ENCODE data around the gene FRYL.
A peak's percentile ranks its signal among the peaks of the same experiment; 100 is the strongest.
"Not testable (repeated sequence)": the region's sequence is repeated elsewhere in the genome, so short reads cannot be mapped to it uniquely, and the experiment has no call there.

FRYL gene

DNA sequence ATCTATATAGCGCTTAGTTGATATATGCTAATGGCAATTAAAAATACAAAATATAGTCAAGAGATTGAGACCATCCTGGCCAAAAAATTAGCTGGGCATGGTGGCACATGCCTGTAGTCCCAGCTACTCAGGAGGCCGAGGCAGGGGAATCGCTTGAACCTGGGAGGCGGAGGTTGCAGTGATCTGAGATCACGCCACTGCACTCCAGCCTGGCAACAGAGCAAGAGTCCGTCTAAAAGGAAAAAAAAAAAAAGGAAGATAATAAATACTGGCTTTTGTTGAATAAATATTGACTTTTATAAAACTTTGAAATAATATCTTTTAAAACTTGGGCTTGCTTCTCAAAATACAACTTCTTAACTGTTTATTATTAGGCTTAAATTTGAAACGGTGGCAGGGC lies 36.2 kb upstream of the FRYL start:
- H3K27me3 ChIP-seq (ENCODE audit: insufficient read depth, low read length); H3K79me1 ChIP-seq (ENCODE audit: low read length): not testable (repeated sequence)

DNA sequence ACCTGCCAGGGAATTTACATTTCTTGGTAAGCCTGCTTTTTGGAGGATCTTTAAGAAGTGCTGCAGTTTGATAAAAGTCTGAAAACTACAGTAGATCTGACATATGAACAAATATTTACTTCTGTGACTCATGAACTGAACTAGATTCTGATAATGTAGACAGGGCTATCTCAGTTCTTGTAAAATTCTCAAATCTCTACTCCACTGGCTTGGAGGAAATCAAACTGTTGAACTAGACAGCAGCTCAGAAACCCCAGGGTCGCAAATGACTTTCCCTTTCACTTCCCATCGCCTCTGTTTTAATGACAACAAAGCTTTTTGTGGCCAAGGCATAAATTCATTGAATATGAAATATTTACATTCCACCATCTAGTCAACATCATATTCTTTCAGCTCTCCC lies 35.4 kb upstream of the FRYL start:
- Histone ChIP-seq H3K18ac (ENCODE audit: low read length) (no peak overlapping the region), H3K4me3 (ENCODE audit: low read depth, low read length) (no peak overlapping the region), H3K9me3 (ENCODE audit: insufficient read depth, low read depth, low read length) (no peaks in the 10 kb centered on the region), H2BK120ac (ENCODE audit: insufficient read depth, low read length, poor library complexity) (no peak overlapping the region), H3K36me3 (ENCODE audit: control insufficient read depth in 1 of 2, insufficient read depth in 2 of 2, low read length in 2 of 2) (no peaks in the 10 kb centered on the region), H2AFZ (ENCODE audit: insufficient read depth, low read length, poor library complexity) (no peak overlapping the region), H4K12ac (ENCODE audit: low read depth, low read length) (no peak overlapping the region), H3K27me3 (ENCODE audit: insufficient read depth, low read length) (no peaks in the 10 kb centered on the region), H3K23ac (ENCODE audit: low read length) (no peak overlapping the region), H3K79me2 (ENCODE audit: control insufficient read depth, insufficient read depth, low read length, poor library complexity) (no peaks in the 10 kb centered on the region), H4K91ac (ENCODE audit: low read depth, low read length) (no peak overlapping the region), H4K8ac (ENCODE audit: low read depth, low read length) (no peak overlapping the region), H3K79me1 (ENCODE audit: low read length) (no peaks in the 10 kb centered on the region), H2AK5ac (ENCODE audit: low read length) (no peak overlapping the region), H3K14ac (ENCODE audit: low read length) (no peak overlapping the region), H3K4ac (ENCODE audit: low read depth, low read length) (no peak overlapping the region), H3K9ac (ENCODE audit: low read length) (no peak overlapping the region), H3K4me2 (ENCODE audit: low read length) (no peak overlapping the region), H3K27ac (ENCODE audit: low read depth, low read length) (no peak overlapping the region), H2BK12ac (ENCODE audit: low read length) (no peak overlapping the region), H3K4me1 (ENCODE audit: control insufficient read depth in 1 of 2, insufficient read depth in 2 of 2, low read length in 2 of 2) (no peaks in the 10 kb centered on the region), H2BK5ac (ENCODE audit: low read depth, low read length, poor library complexity) (no peak overlapping the region)
- WGBS (ENCODE audit: extremely low coverage, insufficient coverage, insufficient read length) = no CpG with 5 or more reads among the region's 2 CpGs
- DNase-seq = peak in 1 of 2 donors; percentile 24

More for the DNA sequence above, 36.2 kb upstream of the FRYL start:
- not testable (repeated sequence) for H3K4ac ChIP-seq (ENCODE audit: low read depth, low read length); H2BK120ac ChIP-seq (ENCODE audit: insufficient read depth, low read length, poor library complexity); H3K23ac ChIP-seq (ENCODE audit: low read length); H3K4me2 ChIP-seq (ENCODE audit: low read length); H3K9ac ChIP-seq (ENCODE audit: low read length); H2BK5ac ChIP-seq (ENCODE audit: low read depth, low read length, poor library complexity); H2AFZ ChIP-seq (ENCODE audit: insufficient read depth, low read length, poor library complexity); H3K9me3 ChIP-seq (ENCODE audit: insufficient read depth, low read depth, low read length); H4K12ac ChIP-seq (ENCODE audit: low read depth, low read length); H3K36me3 ChIP-seq (ENCODE audit: control insufficient read depth in 1 of 2, insufficient read depth in 2 of 2, low read length in 2 of 2); DNase-seq; H4K8ac ChIP-seq (ENCODE audit: low read depth, low read length); H2AK5ac ChIP-seq (ENCODE audit: low read length); H3K14ac ChIP-seq (ENCODE audit: low read length); H3K18ac ChIP-seq (ENCODE audit: low read length); H2BK12ac ChIP-seq (ENCODE audit: low read length); H3K79me2 ChIP-seq (ENCODE audit: control insufficient read depth, insufficient read depth, low read length, poor library complexity); H4K91ac ChIP-seq (ENCODE audit: low read depth, low read length); H3K4me3 ChIP-seq (ENCODE audit: low read depth, low read length); H3K27ac ChIP-seq (ENCODE audit: low read depth, low read length); H3K4me1 ChIP-seq (ENCODE audit: control insufficient read depth in 1 of 2, insufficient read depth in 2 of 2, low read length in 2 of 2)
- WGBS (ENCODE audit: extremely low coverage, insufficient coverage, insufficient read length) = no CpG with 5 or more reads among the region's 7 CpGs

DNA sequence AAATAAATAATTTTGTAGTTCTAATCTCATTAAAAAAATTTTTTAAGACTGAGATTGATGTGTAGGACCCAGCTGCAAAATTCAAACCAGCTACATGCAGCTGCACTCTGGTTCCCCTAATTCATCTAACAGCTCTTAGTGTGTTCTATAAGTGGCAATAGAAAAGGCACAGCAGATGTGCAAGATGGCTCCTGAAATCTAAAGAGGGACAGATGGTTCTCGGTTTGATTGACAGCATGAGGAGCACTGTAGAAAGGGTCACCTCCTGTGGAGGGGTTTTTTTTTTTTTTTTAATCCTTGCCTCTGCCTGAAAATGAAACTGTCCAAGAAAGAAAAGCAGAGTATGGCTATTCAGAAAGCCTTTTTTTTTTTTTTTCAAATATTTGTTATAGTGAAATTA lies 33.9 kb upstream of the FRYL start:
- Histone ChIP-seq H2BK12ac (ENCODE audit: low read length) (no peak overlapping the region), H3K36me3 (ENCODE audit: control insufficient read depth in 1 of 2, insufficient read depth in 2 of 2, low read length in 2 of 2) (no peaks in the 10 kb centered on the region), H3K27me3 (ENCODE audit: insufficient read depth, low read length) (no peaks in the 10 kb centered on the region), H3K4me1 (ENCODE audit: control insufficient read depth in 1 of 2, insufficient read depth in 2 of 2, low read length in 2 of 2) (no peaks in the 10 kb centered on the region), H2BK120ac (ENCODE audit: insufficient read depth, low read length, poor library complexity) (no peak overlapping the region), H3K79me2 (ENCODE audit: control insufficient read depth, insufficient read depth, low read length, poor library complexity) (no peaks in the 10 kb centered on the region), H4K91ac (ENCODE audit: low read depth, low read length) (no peak overlapping the region), H3K9ac (ENCODE audit: low read length) (no peak overlapping the region), H3K79me1 (ENCODE audit: low read length) (no peaks in the 10 kb centered on the region), H3K4me3 (ENCODE audit: low read depth, low read length) (no peak overlapping the region), H4K12ac (ENCODE audit: low read depth, low read length) (no peak overlapping the region), H2BK5ac (ENCODE audit: low read depth, low read length, poor library complexity) (no peak overlapping the region), H2AK5ac (ENCODE audit: low read length) (no peak overlapping the region), H3K4ac (ENCODE audit: low read depth, low read length) (no peak overlapping the region), H3K9me3 (ENCODE audit: insufficient read depth, low read depth, low read length) (no peaks in the 10 kb centered on the region), H4K8ac (ENCODE audit: low read depth, low read length) (no peak overlapping the region), H2AFZ (ENCODE audit: insufficient read depth, low read length, poor library complexity) (no peak overlapping the region), H3K27ac (ENCODE audit: low read depth, low read length) (no peak overlapping the region), H3K23ac (ENCODE audit: low read length) (no peak overlapping the region), H3K4me2 (ENCODE audit: low read length) (no peak overlapping the region), H3K14ac (ENCODE audit: low read length) (no peak overlapping the region), H3K18ac (ENCODE audit: low read length) (no peak overlapping the region)
- DNase-seq = no peak
- WGBS (ENCODE audit: extremely low coverage, insufficient coverage, insufficient read length) = no CpG with 5 or more reads among the region's 1 CpG

DNA sequence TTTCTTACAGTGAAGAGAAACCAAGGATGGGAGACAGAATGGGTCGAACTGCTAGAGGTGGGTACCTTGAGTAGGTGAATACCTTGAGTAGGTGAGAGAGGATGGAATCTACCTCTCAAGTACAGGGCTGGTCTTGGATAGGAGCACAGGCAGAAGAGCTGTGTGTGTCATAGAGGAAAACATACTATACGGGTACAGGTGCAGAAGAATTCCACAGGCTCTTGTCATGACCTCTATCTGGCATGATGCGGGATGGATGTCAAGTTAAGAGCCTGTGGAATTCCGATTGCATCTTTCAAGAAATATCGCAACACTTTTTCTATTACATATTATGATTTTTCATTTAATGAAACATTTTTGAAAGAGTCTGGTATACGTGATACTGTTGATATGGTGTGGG lies 32.8 kb upstream of the FRYL start:
- no peaks in the 10 kb centered on the region for H3K36me3 ChIP-seq (ENCODE audit: control insufficient read depth in 1 of 2, insufficient read depth in 2 of 2, low read length in 2 of 2)
- no peak overlapping the region for H3K9ac ChIP-seq (ENCODE audit: low read length)
- H3K14ac ChIP-seq (ENCODE audit: low read length) = no peak overlapping the region
- no peak overlapping the region for H2BK120ac ChIP-seq (ENCODE audit: insufficient read depth, low read length, poor library complexity)
- H3K4ac ChIP-seq (ENCODE audit: low read depth, low read length) = no peak overlapping the region
- H2BK5ac ChIP-seq (ENCODE audit: low read depth, low read length, poor library complexity) = no peak overlapping the region
- no peak overlapping the region for H4K12ac ChIP-seq (ENCODE audit: low read depth, low read length)
- H3K9me3 ChIP-seq (ENCODE audit: insufficient read depth, low read depth, low read length) = no peaks in the 10 kb centered on the region
- H3K27ac ChIP-seq (ENCODE audit: low read depth, low read length) = no peak overlapping the region
- no peak overlapping the region for H3K4me2 ChIP-seq (ENCODE audit: low read length)
- no peak overlapping the region for H2AK5ac ChIP-seq (ENCODE audit: low read length)
- H4K91ac ChIP-seq (ENCODE audit: low read depth, low read length) = no peak overlapping the region
- H2AFZ ChIP-seq (ENCODE audit: insufficient read depth, low read length, poor library complexity) = no peak overlapping the region
- no peak overlapping the region for H4K8ac ChIP-seq (ENCODE audit: low read depth, low read length)
- H3K23ac ChIP-seq (ENCODE audit: low read length) = no peak overlapping the region
- no peak overlapping the region for H2BK12ac ChIP-seq (ENCODE audit: low read length)
- H3K79me2 ChIP-seq (ENCODE audit: control insufficient read depth, insufficient read depth, low read length, poor library complexity) = no peaks in the 10 kb centered on the region
- no peak overlapping the region for H3K4me3 ChIP-seq (ENCODE audit: low read depth, low read length)
- peak; percentile 85 to 96 for DNase-seq
- no peaks in the 10 kb centered on the region for H3K79me1 ChIP-seq (ENCODE audit: low read length)
- H3K4me1 ChIP-seq (ENCODE audit: control insufficient read depth in 1 of 2, insufficient read depth in 2 of 2, low read length in 2 of 2) = no peaks in the 10 kb centered on the region
- H3K27me3 ChIP-seq (ENCODE audit: insufficient read depth, low read length) = no peaks in the 10 kb centered on the region
- no peak overlapping the region for H3K18ac ChIP-seq (ENCODE audit: low read length)
- WGBS (ENCODE audit: extremely low coverage, insufficient coverage, insufficient read length) = no CpG with 5 or more reads among the region's 6 CpGs

Measured in trophoblast cell (in vitro differentiated cells and primary cell).